OCI-LY7 (cell line): ENCODE data around the gene GNS. TPM values are rescaled to one million over a fixed set of nuclear protein-coding genes. Genes with fewer than 3 reads are reported as not detected.

Source experiments
- BruUV-seq: library from RNA; stranded (reverse); fragments of 400-500 nt; replicated peaks from 2 replicates; lab custom pipeline; 2021; lab: Mats Ljungman, UMichigan
- CTCF ChIA-PET: fragments of 300-600 bp; sonication (Branson Sonifier 250); formaldehyde crosslinking; loops from one replicate; lab custom pipeline; 2022; ENCODE audit warnings: antibody characterized with exemption; ENCODE audit not compliant: unreplicated experiment; lab: Charles Lee
- POLR2A ChIA-PET: fragments of 300-600 bp; sonication (Branson Sonifier 250); formaldehyde crosslinking; loops from one replicate; lab custom pipeline; 2022; ENCODE audit warnings: antibody characterized with exemption; lab: Charles Lee
- DNase-seq: peaks from one replicate; pipeline ENCODE4 v3.0.0-alpha.2; 2015; ENCODE audit warnings: low spot score
- H2AFZ ChIP-seq: fragments of 200-600 bp; sonication (generic), shearing (Covaris generic); 2 replicates; pipeline ENCODE4 v1.6.1; 2014; ENCODE audit warnings: mild to moderate bottlenecking, antibody characterized with exemption, low read length, moderate library complexity
- H3K27ac ChIP-seq: fragments of 200-600 bp; sonication (generic); 2 replicates; pipeline ENCODE4 v1.5.1; 2014; ENCODE audit warnings: mixed run types, low read depth, mild to moderate bottlenecking, moderate library complexity, low read length, inconsistent platforms; ENCODE audit not compliant: poor library complexity, severe bottlenecking
- H3K36me3 ChIP-seq: fragments of 200-600 bp; sonication (generic); 2 replicates; pipeline ENCODE4 v1.6.1; 2014; ENCODE audit warnings: mild to moderate bottlenecking, antibody characterized with exemption, low read length, moderate library complexity, mixed read lengths; ENCODE audit not compliant: insufficient read depth
- H3K4me1 ChIP-seq: fragments of 200-600 bp; sonication (generic); 2 replicates; pipeline ENCODE4 v1.5.1; 2014; ENCODE audit warnings: mild to moderate bottlenecking, low read length; ENCODE audit not compliant: insufficient read depth, poor library complexity, severe bottlenecking
- H3K4me2 ChIP-seq: fragments of 200-600 bp; sonication (generic); 2 replicates; pipeline ENCODE4 v1.6.1; 2014; ENCODE audit warnings: mild to moderate bottlenecking, low read length
- H3K4me3 ChIP-seq: fragments of 200-600 bp; sonication (generic); 2 replicates; pipeline ENCODE4 v1.5.1; 2014; ENCODE audit warnings: mild to moderate bottlenecking, low read depth, low read length; ENCODE audit not compliant: poor library complexity, severe bottlenecking
- H3K79me2 ChIP-seq: fragments of 200-600 bp; sonication (generic); 2 replicates; pipeline ENCODE4 v1.6.1; 2016; ENCODE audit warnings: low read depth, mild to moderate bottlenecking, low read length, moderate library complexity, mixed read lengths; ENCODE audit not compliant: insufficient read depth
- H3K9me2 ChIP-seq: fragments of 200-600 bp; sonication (generic); 2 replicates; pipeline ENCODE4 v1.6.1; 2016; ENCODE audit warnings: mild to moderate bottlenecking, low read length, mixed read lengths; ENCODE audit not compliant: insufficient read depth
- H3K9me3 ChIP-seq: fragments of 200-600 bp; sonication (generic); 2 replicates; pipeline ENCODE4 v1.6.1; 2014; ENCODE audit warnings: mild to moderate bottlenecking, mixed run types, low read length, mixed read lengths
- H4K20me1 ChIP-seq: fragments of 200-600 bp; sonication (generic); 2 replicates; pipeline ENCODE4 v1.6.1; 2014; ENCODE audit warnings: mild to moderate bottlenecking, antibody characterized with exemption, low read length, moderate library complexity, mixed read lengths; ENCODE audit not compliant: insufficient read depth
- CTCF ChIP-seq: fragments of 200-600 bp; sonication (generic); conservative IDR thresholded peaks from 2 replicates; pipeline ENCODE4 v1.5.1; 2014; ENCODE audit warnings: mild to moderate bottlenecking, antibody characterized with exemption, low read length, moderate library complexity, mixed read lengths
- EZH2phosphoT487 ChIP-seq: fragments of 200-600 bp; sonication (generic); IDR thresholded peaks from 2 replicates; pipeline ENCODE4 v1.6.1; 2018; ENCODE audit warnings: low read depth, borderline replicate concordance, mild to moderate bottlenecking, mixed run types, antibody characterized with exemption, low read length, moderate library complexity, mixed read lengths
- intact Hi-C: fragments of 100-400 bp; cut with micrococcal nuclease; formaldehyde crosslinking; loops from one replicate; pipeline ENCODE4 v1.10.0; 2022; ENCODE audit not compliant: unreplicated experiment
- total RNA-seq, 2 experiments: library from RNA; depleted of rRNA in 1 of 2; stranded (reverse); fragments of >200 nt in 1 of 2; shearing (Covaris generic) in 1 of 2; gene quantifications; 2 replicates each; pipeline ENCODE4 v1.2.3, GENCODE V29; 2014 to 2022

The GNS gene
- total RNA-seq, 2 experiments from 2014 or later, result 8.0 to 16.0 TPM

GRCh38 chr12:64680235-64680634 lies 79.0 kb downstream of the GNS start:
- Histone ChIP-seq H3K36me3 (peaks cover 12% of the 10 kb centered on the region), H3K9me3 (no peaks in the 10 kb centered on the region), H2AFZ (no peak overlapping the region), H4K20me1 (peaks cover 23% of the 10 kb centered on the region; the same call in 1 of the 2 replicates), H3K4me3 (no peak overlapping the region), H3K9me2 (no peaks in the 10 kb centered on the region), H3K27ac (no peak overlapping the region), H3K4me2 (no peak overlapping the region), H3K79me2 (peaks cover 68% of the 10 kb centered on the region; the same call in 1 of the 2 replicates), H3K4me1 (peaks cover 35% of the 10 kb centered on the region)
- TF ChIP-seq EZH2phosphoT487 (no peak), CTCF (no peak)
- no TSS peak for BruUV-seq
- ChIA-PET POLR2A (interaction anchor here (0.5 to 2.4 kb wide), 6 partner anchors 9 to 72 kb away, joined by 3 to 8 read pairs (median 4); no protein-coding TSS in a partner anchor), CTCF (no interaction called here)
- intact Hi-C loops, result no loop called here
- no peak for DNase-seq

GRCh38 chr12:64679487-64680001 lies 79.7 kb downstream of the GNS start:
- Histone ChIP-seq H3K4me1 (peaks cover 39% of the 10 kb centered on the region), H3K79me2 (peaks cover 73% of the 10 kb centered on the region; the same call in 1 of the 2 replicates), H3K27ac (no peak overlapping the region), H3K9me2 (no peaks in the 10 kb centered on the region), H4K20me1 (peaks cover 23% of the 10 kb centered on the region; the same call in 1 of the 2 replicates), H3K4me3 (no peak overlapping the region), H3K9me3 (no peaks in the 10 kb centered on the region), H3K36me3 (peaks cover 5% of the 10 kb centered on the region), H2AFZ (no peak overlapping the region), H3K4me2 (no peak overlapping the region)
- intact Hi-C loops, result no loop called here
- TF ChIP-seq EZH2phosphoT487, result no peak
- TF ChIP-seq CTCF, result no peak
- ChIA-PET CTCF (interaction anchor here (0.8 to 1.2 kb wide), 2 partner anchors 10 to 123 kb away, joined by 3 to 4 read pairs; no protein-coding TSS in a partner anchor), POLR2A (interaction anchor here (0.6 to 2.4 kb wide), 3 partner anchors 9 to 64 kb away, joined by 3 to 8 read pairs (median 4); no protein-coding TSS in a partner anchor)
- DNase-seq, result no peak
- BruUV-seq, result no TSS peak

GRCh38 chr12:64678835-64679234 lies 80.4 kb downstream of the GNS start:
- intact Hi-C loops, result no loop called here
- no peak overlapping the region for H3K27ac ChIP-seq
- BruUV-seq, result no TSS peak

More at GRCh38 chr12:64678835-64679234, 80.4 kb downstream of the GNS start:
- Histone ChIP-seq H2AFZ (no peak overlapping the region), H3K9me2 (no peaks in the 10 kb centered on the region), H4K20me1 (peaks cover 23% of the 10 kb centered on the region; the same call in 1 of the 2 replicates), H3K79me2 (peaks cover 80% of the 10 kb centered on the region), H3K4me3 (no peak overlapping the region), H3K4me2 (no peak overlapping the region), H3K9me3 (no peaks in the 10 kb centered on the region), H3K36me3 (no peaks in the 10 kb centered on the region), H3K4me1 (peaks cover 46% of the 10 kb centered on the region)
- ChIA-PET CTCF (interaction anchor here (0.8 to 1.2 kb wide), 3 partner anchors 9 to 123 kb away, joined by 3 to 4 read pairs (median 3); no protein-coding TSS in a partner anchor), POLR2A (interaction anchor here (2.4 kb wide), 1 partner anchor 10 kb away, joined by 8 read pairs; no protein-coding TSS in a partner anchor)
- no peak for TF ChIP-seq EZH2phosphoT487
- TF ChIP-seq CTCF, result no peak
- DNase-seq, result no peak
